Sigmoid colon (tissue), 7 donors: ENCODE results near the gene IGF2R. TPM values are rescaled to one million over a fixed set of nuclear protein-coding genes. Genes with fewer than 3 reads are reported as not detected.

Source experiments
- DNase-seq: peaks from one replicate; pipeline ENCODE4 v3.0.0-alpha.2; 2019
- H3K27ac ChIP-seq, 4 donors: fragments of 200-600 bp; sonication (generic); one replicate each; pipeline ENCODE4 v1.5.1; 2016 to 2019; ENCODE audit warnings: mild to moderate bottlenecking in 1 of 4
- H3K27me3 ChIP-seq, 3 donors: fragments of 200-600 bp; sonication (generic); one replicate each; pipeline ENCODE4 v1.5.1; 2019; ENCODE audit warnings: mild to moderate bottlenecking in 1 of 3
- H3K36me3 ChIP-seq, 4 donors: fragments of 200-600 bp; sonication (generic); one replicate each; pipeline ENCODE4 v1.5.1; 2016 to 2019
- H3K4me1 ChIP-seq, 4 donors: fragments of 200-600 bp; sonication (generic); one replicate each; pipeline ENCODE4 v1.5.1; 2017 to 2019
- H3K4me3 ChIP-seq, 4 donors: fragments of 200-600 bp; sonication (generic); one replicate each; pipeline ENCODE4 v1.5.1; 2017 to 2019; ENCODE audit warnings: mild to moderate bottlenecking in 2 of 4, moderate library complexity in 1 of 4
- H3K9me3 ChIP-seq, 4 donors: fragments of 200-600 bp in 3 of 4; sonication (generic) in 3 of 4; one replicate each; pipeline versions ENCODE4 v1.5.1 to v1.6.1; 2013 to 2019
- EP300 ChIP-seq, 4 donors: sonication (generic); formaldehyde crosslinking; IDR thresholded peaks; one replicate each; pipeline ENCODE4 v1.6.1; 2017; ENCODE audit warnings: antibody characterized with exemption in 4 of 4
- POLR2A ChIP-seq, 2 donors: fragments of 450-650 bp; IDR thresholded peaks; one replicate each; pipeline ENCODE4 v1.6.1; 2016; ENCODE audit warnings: antibody characterized with exemption in 2 of 2, mild to moderate bottlenecking in 2 of 2, moderate library complexity in 2 of 2
- POLR2AphosphoS5 ChIP-seq, 4 donors: sonication (generic); formaldehyde crosslinking; IDR thresholded peaks; one replicate each; pipeline ENCODE4 v1.6.1; 2017; ENCODE audit warnings: antibody characterized with exemption in 4 of 4
- WGBS, 2 donors: extraction: QIAGEN DNeasy Blood & Tissue Kit; methylation state at CpG; one replicate each; pipeline ENCODE4 v1.1.7; 2013; 5-methylcytosine and 5-hydroxymethylcytosine counted together
- intact Hi-C: fragments of 100-400 bp; cut with DNase I; formaldehyde crosslinking; loops from one replicate; pipeline ENCODE4 v1.15.1; 2023
- polyA plus RNA-seq, 3 donors: library from polyadenylated mRNA; stranded (reverse); fragments of 200-250 nt; gene quantifications; one replicate each; pipeline ENCODE4 v1.2.3, GENCODE V29; 2013
- total RNA-seq, 4 donors: library from RNA; depleted of rRNA; stranded (reverse); fragments of >200 nt; gene quantifications; one replicate each; pipeline ENCODE4 v1.1.0, GENCODE V29; 2016
- TF ChIP-seq, protein P1 (sequence below), 4 experiments: fragments of 450-650 bp in 3 of 4; fragments of 200-600 bp in 1 of 4; IDR thresholded peaks; one replicate each; pipeline ENCODE4 v1.5.1; 2016 to 2019; ENCODE audit warnings: antibody characterized with exemption in 4 of 4, mild to moderate bottlenecking in 3 of 4, moderate library complexity in 2 of 4
- donor health status: healthy with polysubstance abuse.
- donor health status: Bipolar disorder and iron deficiency.
- donor health status: healthy.

The IGF2R gene
- total and polyA plus RNA-seq, 7 donors, result 3.6 to 80.9 (median 41.3) TPM

DNA sequence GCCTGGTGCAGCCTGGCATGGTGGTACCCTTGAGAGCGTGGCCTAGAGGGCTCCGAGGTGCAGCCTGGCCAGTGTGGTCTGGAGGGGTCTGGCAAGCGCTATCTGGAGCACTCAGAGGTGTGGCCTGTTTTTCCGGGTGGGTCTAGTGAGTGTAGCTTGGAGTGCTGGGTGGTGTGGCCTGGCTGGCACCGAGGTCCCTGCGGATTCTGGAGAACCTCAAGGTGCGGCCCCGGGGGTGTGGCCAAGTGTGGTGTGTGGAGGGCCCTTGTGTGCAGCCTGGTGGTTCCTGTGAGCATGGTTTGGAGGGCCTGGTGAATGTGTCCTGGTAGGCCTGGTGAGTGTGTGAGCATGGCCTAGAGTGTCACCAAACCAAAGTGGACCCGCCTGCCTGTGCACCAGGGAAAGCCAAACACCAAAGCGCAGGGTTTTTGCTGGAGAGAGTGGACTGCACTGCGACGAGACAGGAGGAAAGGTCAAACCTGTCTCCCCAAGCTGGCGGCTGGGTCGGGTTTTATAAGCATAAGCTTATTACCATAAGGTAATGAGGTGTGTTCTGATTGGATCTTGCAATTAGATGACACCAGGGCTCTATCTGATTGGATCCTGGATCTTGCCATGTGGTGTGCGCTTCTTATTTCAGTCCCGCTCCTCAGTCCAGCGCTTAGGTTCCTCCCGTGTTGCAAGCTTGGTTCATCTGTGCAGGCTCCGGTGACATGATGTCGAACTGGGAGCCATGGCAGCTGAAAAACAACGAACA, 35.7 kb downstream of the IGF2R start:
- H3K4me1 ChIP-seq, result peaks cover 0 to 13% (median 6%) of the 10 kb centered on the region in 4 donors
- no peak overlapping the region for H3K4me3 ChIP-seq
- no peak overlapping the region for H3K27ac ChIP-seq
- H3K9me3 ChIP-seq, result no peaks in the 10 kb centered on the region
- 94 to 97% methylated on average over 21 of the region's 21 CpGs for WGBS, 2 donors
- intact Hi-C loops, result no loop called here
- TF ChIP-seq POLR2AphosphoS5 (IDR thresholded peaks at IDR 0.05) (no peak), POLR2A (IDR thresholded peaks at IDR 0.05) (no peak), EP300 (IDR thresholded peaks at IDR 0.05) (no peak)
- TF ChIP-seq, protein P1, sequence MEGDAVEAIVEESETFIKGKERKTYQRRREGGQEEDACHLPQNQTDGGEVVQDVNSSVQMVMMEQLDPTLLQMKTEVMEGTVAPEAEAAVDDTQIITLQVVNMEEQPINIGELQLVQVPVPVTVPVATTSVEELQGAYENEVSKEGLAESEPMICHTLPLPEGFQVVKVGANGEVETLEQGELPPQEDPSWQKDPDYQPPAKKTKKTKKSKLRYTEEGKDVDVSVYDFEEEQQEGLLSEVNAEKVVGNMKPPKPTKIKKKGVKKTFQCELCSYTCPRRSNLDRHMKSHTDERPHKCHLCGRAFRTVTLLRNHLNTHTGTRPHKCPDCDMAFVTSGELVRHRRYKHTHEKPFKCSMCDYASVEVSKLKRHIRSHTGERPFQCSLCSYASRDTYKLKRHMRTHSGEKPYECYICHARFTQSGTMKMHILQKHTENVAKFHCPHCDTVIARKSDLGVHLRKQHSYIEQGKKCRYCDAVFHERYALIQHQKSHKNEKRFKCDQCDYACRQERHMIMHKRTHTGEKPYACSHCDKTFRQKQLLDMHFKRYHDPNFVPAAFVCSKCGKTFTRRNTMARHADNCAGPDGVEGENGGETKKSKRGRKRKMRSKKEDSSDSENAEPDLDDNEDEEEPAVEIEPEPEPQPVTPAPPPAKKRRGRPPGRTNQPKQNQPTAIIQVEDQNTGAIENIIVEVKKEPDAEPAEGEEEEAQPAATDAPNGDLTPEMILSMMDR (IDR thresholded peaks at IDR 0.05), result no peak
- DNase-seq, result no peak
- no peaks in the 10 kb centered on the region for H3K27me3 ChIP-seq
- no peaks in the 10 kb centered on the region for H3K36me3 ChIP-seq

DNA sequence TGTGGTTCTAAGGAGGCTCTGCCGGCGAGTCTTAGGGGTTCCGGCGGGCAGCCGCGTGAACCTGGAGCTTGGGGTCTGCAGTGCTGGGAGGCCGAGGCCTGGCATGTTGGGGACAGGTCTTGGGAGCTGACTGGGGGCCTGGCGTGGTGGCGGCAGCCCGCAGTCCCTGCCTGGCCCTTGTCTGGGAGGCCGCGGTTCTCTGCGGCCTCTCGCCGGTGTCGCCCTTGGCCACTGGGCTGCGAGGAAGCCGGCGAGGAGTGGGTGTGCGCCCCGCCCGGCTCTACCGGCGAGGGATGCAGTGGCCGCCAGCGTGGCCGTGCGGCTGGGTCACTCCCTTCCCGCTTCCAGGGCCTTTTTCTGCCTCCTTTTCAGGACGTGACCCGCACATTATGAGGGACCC, 36.3 kb downstream of the IGF2R start:
- WGBS, 2 donors, result 87 to 96% methylated on average over 31 of the region's 31 CpGs
- H3K27me3 ChIP-seq, result no peaks in the 10 kb centered on the region
- TF ChIP-seq, protein P1 (IDR thresholded peaks at IDR 0.05), result no peak
- no peak for TF ChIP-seq POLR2AphosphoS5 (IDR thresholded peaks at IDR 0.05)
- TF ChIP-seq POLR2A (IDR thresholded peaks at IDR 0.05), result no peak
- no peak for TF ChIP-seq EP300 (IDR thresholded peaks at IDR 0.05)
- no peaks in the 10 kb centered on the region for H3K9me3 ChIP-seq
- DNase-seq, result no peak
- H3K36me3 ChIP-seq, result peaks cover 0 to 2% (median 0%) of the 10 kb centered on the region in 4 donors
- intact Hi-C loops, result no loop called here
- no peak overlapping the region for H3K4me3 ChIP-seq
- H3K27ac ChIP-seq, result no peak overlapping the region
- peaks cover 0 to 13% (median 6%) of the 10 kb centered on the region in 4 donors for H3K4me1 ChIP-seq

DNA sequence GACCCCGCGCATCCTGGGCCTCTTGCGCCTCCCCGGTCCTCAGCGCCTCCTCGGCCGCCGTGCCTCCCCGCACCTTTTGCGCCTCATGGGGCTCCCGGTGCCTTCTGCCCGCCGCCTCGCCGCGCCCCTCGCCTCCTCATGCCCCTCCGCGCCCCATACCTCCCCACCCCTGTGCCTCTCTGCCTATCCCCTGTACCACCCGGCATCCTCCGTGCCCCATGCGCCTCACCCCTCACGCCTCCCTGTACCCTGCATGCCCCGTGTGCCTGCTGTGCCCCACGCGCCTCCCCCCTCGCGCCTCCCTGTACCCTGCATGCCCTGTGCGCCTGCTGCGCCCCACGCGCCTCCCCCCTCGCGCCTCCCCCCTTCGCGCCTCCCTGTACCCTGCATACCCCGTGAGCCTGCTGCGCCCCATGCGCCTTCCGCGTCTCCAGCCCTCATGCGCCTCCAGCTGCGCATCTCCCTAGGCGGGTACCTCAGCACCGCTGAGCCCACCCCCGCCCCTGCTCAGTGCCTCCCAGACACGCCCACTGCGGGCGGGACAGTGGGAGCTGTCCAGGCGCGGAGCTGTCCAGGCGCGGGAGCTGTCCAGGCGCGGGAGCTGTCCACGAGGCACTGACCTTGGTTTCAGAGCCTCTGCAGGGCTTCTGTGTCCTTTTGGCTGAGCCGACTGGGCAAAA, 37.1 kb downstream of the IGF2R start:
- TF ChIP-seq EP300 (IDR thresholded peaks at IDR 0.05) (no peak), POLR2AphosphoS5 (IDR thresholded peaks at IDR 0.05) (no peak), POLR2A (IDR thresholded peaks at IDR 0.05) (no peak)
- TF ChIP-seq, protein P1 (IDR thresholded peaks at IDR 0.05), result no peak
- Histone ChIP-seq H3K4me3 (peak overlapping the region in 1 of 4 donors; percentile 13), H3K9me3 (no peaks in the 10 kb centered on the region), H3K27ac (no peak overlapping the region), H3K4me1 (peaks cover 0 to 13% (median 6%) of the 10 kb centered on the region in 4 donors), H3K36me3 (peaks cover 0 to 10% (median 0%) of the 10 kb centered on the region in 4 donors), H3K27me3 (no peaks in the 10 kb centered on the region)
- 65 to 87% methylated on average over 57 of the region's 57 CpGs for WGBS, 2 donors
- intact Hi-C loops, result no loop called here
- DNase-seq, result no peak

DNA sequence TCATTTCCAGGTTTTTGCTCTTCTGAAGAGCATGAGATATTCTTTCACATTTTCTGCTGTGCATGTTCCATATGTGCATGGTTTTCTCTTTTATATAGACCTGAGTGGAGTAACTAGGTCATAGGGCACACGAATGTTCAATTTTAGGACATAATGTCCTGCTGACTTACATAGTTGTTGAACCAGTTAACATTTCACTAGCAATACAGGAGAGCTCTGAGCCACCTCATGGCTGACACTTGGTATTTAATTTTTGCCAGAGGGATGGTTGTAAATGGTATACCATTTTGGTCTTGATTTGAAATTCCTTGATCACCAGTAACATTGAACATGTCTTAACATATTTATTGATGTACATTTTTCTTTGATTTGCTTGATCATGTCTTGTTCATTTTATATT, 38.3 kb downstream of the IGF2R start:
- 61 to 89% methylated on average over 1 of the region's 1 CpG for WGBS, 2 donors
- H3K36me3 ChIP-seq, result peaks cover 0 to 20% (median 3%) of the 10 kb centered on the region in 4 donors
- no peak overlapping the region for H3K4me3 ChIP-seq
- no peak overlapping the region for H3K27ac ChIP-seq
- H3K27me3 ChIP-seq, result no peaks in the 10 kb centered on the region
- DNase-seq, result no peak
- TF ChIP-seq EP300 (IDR thresholded peaks at IDR 0.05) (no peak), POLR2A (IDR thresholded peaks at IDR 0.05) (no peak), POLR2AphosphoS5 (IDR thresholded peaks at IDR 0.05) (no peak)
- TF ChIP-seq, protein P1 (IDR thresholded peaks at IDR 0.05), result no peak
- no peaks in the 10 kb centered on the region for H3K9me3 ChIP-seq
- intact Hi-C loops, result no loop called here
- peaks cover 0 to 13% (median 6%) of the 10 kb centered on the region in 4 donors for H3K4me1 ChIP-seq
